Kidney glomerular epithelial cell (primary cell): ENCODE measurements around the gene DUSP6.

Experiments
- DNase-seq: peaks from one replicate; lab custom pipeline; 2025; lab: John Stamatoyannopoulos, UW

Gene DUSP6

GRCh38 chr12:89328151-89329030 lies 23.9 kb downstream of the DUSP6 start:
- no peak for DNase-seq

- DNase-seq: no peak
These were observed 24.7 kb downstream of the DUSP6 start for GRCh38 chr12:89327486-89328094.

- DNase-seq: no peak
These were observed 25.9 kb downstream of the DUSP6 start for GRCh38 chr12:89326239-89327040.

DNA sequence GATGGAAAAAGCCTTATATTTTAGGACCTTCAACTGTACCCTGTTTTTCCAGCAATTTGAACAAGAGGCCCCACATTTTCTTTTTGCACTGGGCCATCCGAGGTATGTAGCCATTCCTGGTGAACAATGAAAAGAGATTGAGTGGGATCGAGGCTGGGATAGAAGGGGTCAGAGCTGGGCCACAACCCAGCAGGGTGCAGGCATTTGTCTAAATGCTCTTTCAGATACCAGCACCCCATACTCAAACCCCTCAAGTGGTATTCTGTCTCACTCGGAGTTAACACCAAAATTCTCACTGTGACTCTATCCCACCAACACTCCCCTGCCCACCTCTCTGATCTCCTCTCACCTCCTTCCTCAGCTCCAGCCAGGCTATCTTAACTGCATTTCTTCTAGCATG lies 26.8 kb downstream of the DUSP6 start:
- no peak for DNase-seq

DNA sequence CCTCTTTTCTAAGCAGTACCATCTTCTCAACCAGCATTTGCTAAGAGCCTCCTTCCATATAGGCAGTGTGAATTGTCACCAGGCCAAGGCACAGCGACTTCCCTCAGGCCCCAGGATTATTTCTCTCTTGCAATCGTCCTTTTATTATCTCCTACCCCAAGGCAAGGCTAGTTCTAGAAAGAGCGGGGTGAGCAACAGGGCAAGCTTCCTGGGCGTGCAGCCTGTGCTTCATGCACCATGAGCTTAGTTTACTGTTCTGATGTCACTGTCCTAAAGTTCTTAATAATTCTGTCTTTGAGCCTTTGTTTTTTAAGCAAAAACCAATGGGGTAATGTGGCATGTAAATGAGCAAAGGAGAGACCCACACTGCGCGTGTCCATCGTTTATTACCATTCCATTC lies 27.9 kb downstream of the DUSP6 start:
- DNase-seq: no peak

DNA sequence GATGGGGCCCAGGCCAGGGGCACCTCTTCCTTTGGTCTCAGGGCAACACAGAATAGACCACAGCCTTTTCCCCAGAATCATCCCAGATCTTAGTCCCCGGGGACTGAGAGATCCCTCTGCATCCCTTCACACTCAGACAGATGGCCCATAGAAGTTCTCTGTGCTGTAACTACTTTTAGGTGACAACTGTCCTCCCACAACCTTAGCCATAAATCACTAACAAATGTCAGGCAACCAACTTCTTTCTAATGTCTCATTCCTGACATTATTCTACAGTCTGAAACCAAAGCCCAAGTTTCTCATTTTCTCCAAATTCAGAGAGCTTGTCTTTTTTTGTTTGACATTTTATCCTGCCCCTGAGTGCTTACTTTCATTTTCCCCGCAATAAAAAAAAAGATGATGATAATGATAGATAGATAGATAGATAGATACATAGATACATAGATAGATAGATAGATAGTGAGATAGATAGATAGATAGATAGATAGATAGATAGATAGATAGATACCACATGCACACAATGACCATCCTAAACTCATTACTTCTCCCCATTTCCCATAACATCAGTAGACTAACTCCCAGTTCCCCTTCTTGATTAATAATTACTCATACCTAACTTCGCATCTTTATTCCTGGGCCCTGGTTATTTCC lies 28.6 kb downstream of the DUSP6 start:
- DNase-seq: no peak

- DNase-seq: no peak
These were observed 31.6 kb downstream of the DUSP6 start for GRCh38 chr12:89320735-89321134.

DNA sequence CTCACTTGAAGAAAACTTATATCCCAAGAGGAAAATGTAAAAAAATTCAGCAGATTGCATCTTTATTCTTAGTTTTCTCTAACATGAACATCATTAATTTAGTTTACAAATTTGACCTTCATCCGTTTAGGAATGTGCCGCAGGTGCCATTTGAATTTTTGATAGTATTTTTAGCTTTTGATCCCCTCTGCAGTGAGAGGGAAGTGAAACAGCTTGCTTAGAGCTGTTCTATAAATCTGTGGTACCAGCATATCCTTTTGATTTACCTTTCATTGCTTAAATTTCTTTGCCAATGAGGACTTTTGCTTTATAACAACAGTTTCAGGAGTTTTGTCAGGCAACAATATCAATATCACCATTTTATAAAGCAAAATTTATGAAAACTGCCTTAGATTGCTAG lies 32.7 kb downstream of the DUSP6 start:
- no peak for DNase-seq

DNA sequence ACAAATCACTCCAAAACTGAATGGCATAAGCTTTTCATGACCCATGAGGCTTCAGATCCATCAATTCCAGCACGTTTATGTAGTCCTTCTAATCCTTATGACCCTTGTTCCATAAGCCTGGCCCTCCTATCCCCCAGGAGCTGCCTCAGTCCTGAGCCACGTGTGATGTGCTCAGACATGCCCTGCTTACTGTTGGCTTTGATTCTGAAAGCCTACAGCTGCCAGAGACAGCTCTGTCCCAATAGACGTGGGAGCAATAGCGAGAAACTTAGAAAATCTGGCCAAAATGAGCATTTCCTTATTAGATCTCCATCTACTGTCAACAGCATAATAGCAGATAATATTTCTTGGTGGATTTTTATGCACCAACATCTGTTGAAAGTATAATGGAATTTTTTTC lies 33.2 kb downstream of the DUSP6 start:
- DNase-seq: no peak

DNA sequence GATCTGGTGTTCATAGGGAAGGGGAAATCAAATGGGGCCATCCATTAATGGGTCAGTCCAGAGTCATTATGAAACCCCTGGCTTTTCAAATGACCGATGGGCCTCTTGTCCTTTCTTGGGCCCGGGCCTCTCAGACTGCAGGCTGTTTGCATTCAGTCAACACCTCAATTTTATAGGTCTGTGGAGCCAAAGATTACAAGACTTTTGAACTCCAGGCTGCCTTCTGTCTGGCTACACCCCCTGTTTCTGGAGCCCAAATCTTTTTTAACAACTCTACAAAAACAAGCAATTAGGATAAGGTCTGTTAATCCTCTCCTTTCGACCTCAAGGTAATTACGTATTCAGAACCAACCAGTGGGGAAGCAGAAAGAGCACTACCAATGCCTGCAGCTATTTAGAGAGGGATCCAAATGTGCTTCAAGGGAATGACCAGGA lies 35.6 kb downstream of the DUSP6 start:
- no peak for DNase-seq

- DNase-seq: no peak
These were observed 38.1 kb downstream of the DUSP6 start for GRCh38 chr12:89314060-89314761.

- no peak for DNase-seq
These were observed 40.5 kb downstream of the DUSP6 start for GRCh38 chr12:89311703-89312293.

- DNase-seq: no peak
These were observed 42.5 kb downstream of the DUSP6 start for GRCh38 chr12:89309815-89310214.

- no peak for DNase-seq
These were observed 42.9 kb downstream of the DUSP6 start for GRCh38 chr12:89309440-89309802.

DNA sequence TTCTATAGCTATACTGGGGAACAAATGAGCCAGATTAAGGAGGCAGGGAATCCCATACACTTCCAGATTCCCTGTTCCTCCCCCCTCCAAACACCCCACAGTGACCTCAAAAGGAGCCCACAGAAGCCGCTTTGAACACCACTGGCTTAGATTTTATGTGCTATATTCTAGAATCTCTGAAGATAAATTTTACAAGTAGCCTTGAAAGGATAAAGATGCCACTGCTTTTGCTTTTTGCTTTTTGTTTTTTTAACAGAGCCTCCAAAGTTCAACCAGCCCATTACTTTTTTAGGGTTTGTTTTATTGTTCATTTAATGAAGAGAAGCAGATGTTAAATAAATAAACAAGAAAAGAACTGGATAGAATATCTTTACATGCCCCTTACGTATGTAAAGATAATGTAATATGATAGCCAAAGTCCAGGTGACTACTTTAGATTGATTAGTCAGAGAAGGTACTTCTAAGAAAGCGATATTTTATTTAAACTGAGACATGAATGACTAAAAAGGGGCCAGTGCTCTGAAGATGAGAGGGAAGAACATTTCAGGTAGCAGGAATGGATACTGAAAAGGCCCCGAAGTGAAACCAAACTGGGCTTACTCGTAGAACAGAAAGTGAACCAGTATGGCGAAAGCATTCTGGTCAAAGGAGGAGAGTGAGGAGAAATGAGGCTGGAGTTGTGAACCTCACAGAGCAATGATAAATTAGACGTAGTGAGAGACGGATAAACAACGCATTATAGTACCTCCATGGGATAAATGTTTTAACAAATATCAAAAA lies 44.6 kb downstream of the DUSP6 start:
- DNase-seq: no peak

DNA sequence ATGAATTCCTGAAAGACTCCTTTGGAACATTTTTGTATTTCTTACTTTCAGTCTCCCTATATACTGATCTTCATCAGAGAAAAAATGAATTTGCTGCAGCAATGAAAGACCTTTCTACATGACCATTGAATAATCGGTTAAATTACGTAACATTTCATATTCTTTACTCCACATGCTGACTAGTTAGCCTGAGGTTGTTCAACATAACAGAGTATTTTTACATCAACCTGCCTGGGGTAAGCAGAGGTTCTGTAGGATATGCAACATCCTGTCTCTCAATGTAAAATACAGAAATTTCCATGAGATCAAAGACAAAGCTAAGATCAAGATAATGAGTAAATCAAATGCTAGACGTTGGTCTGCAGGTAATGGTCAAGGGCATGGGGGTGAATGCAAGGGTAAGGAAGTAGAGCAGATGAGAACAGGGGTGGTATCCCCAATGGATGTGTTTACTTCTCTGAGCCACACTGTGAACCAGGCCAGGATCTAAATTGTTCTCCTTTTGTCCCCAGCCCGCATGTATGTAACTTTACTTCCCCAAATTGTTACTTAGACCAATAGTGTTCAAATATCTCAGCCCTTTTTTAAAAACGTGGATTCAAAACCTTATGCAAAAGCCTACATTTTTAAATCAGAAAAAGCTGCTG lies 45.4 kb downstream of the DUSP6 start:
- DNase-seq: no peak

GRCh38 chr12:89305373-89305772 lies 46.9 kb downstream of the DUSP6 start:
- DNase-seq: no peak

DNA sequence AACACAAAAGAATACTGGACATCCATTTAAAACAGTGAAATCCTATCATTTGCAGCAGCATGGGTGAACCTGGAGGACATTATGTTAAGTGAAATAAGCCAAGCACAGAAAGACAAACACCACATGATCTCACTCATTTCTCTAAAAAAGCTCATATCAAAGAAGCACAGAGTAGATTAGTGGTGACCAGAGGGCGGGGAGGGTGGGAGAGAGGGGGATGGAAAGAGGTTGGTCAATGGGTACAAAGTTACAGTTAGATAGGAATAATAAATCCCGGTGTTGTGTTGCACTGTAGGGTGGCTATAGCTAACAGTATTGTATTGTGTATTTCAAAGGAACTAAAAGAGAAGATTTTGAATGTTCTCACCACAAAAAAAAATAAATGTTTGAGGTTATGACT lies 52.4 kb downstream of the DUSP6 start:
- no peak for DNase-seq

DNA sequence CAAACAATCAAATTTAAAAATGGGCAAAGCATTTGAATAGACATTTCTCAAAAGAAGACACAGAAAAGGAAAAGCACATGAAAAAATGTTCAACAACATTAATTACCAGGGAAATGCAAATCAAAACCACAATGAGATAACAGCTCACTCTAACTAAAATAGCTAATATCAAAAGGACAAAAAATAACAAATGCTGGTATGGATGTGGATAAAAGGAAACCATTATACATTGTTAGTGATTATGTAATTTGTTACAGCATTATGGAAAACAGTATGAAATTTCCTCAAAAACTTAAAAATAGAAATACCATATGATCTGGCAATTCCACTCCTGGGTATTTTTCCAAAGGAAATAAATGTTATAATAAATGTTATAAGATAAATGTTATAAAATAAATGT lies 52.9 kb downstream of the DUSP6 start:
- no peak for DNase-seq
